Activated CD4-positive, alpha-beta memory T cell treated with anti-CD3 and anti-CD28 coated beads, Interleukin-2, amount 10 ng/mL, durations not matched to agents 7 days and 5 days (primary cell): ENCODE measurements around the gene HPCAL1. TPM values are rescaled to one million over a fixed set of nuclear protein-coding genes. Genes with fewer than 3 reads are reported as not detected.

Experiments
- CTCF ChIA-PET: fragments of 350-600 bp; sonication (Branson Sonifier 250); formaldehyde crosslinking; loops from one replicate; lab custom pipeline; 2021; ENCODE audit warnings: antibody characterized with exemption, inconsistent platforms; lab: Charles Lee
- POLR2A ChIA-PET: fragments of 350-600 bp; sonication (Branson Sonifier 250); formaldehyde crosslinking; loops from one replicate; lab custom pipeline; 2021; ENCODE audit warnings: antibody characterized with exemption; lab: Charles Lee
- DNase-seq: peaks from one replicate; pipeline ENCODE4 v3.0.0-alpha.2; 2020
- H3K27ac Mint-ChIP-seq: one replicate; pipeline ENCODE4 v1.8.0; 2021; ENCODE audit warnings: mild to moderate bottlenecking, mixed read lengths
- H3K27me3 Mint-ChIP-seq: one replicate; pipeline ENCODE4 v1.8.0; 2021; ENCODE audit warnings: mixed read lengths
- H3K36me3 Mint-ChIP-seq: one replicate; pipeline ENCODE4 v1.8.0; 2021; ENCODE audit warnings: low read depth, mixed read lengths
- H3K4me1 Mint-ChIP-seq: one replicate; pipeline ENCODE4 v1.8.0; 2021; ENCODE audit warnings: mixed read lengths
- H3K4me3 Mint-ChIP-seq: one replicate; pipeline ENCODE4 v1.8.0; 2021; ENCODE audit warnings: mild to moderate bottlenecking, mixed read lengths
- H3K9me3 Mint-ChIP-seq: one replicate; pipeline ENCODE4 v1.8.0; 2021; ENCODE audit warnings: mixed read lengths
- total RNA-seq, 2 experiments: library from RNA; stranded (reverse); gene quantifications; one replicate each; pipeline ENCODE4 v1.2.3, GENCODE V29; 2021

HPCAL1 gene
- total RNA-seq, 2 experiments from 2014 or later = 70.0 to 71.4 TPM

- Mint-ChIP-seq H3K27ac (no peak overlapping the region), H3K9me3 (no peaks in the 10 kb centered on the region), H3K27me3 (peaks cover 4% of the 10 kb centered on the region), H3K4me3 (no peak overlapping the region), H3K4me1 (peaks cover 11% of the 10 kb centered on the region), H3K36me3 (no peaks in the 10 kb centered on the region)
- CTCF ChIA-PET = no interaction called here
- POLR2A ChIA-PET = interaction anchor here (0.9 kb wide), 1 partner anchor 18 kb away, joined by 3 read pairs; no protein-coding TSS in a partner anchor
- DNase-seq = no peak
These were observed 170.5 kb downstream of the HPCAL1 start for GRCh38 chr2:10473121-10473756.

GRCh38 chr2:10475221-10475722 is 172.6 kb downstream of the HPCAL1 start:
- DNase-seq = no peak
- Mint-ChIP-seq H3K27me3 (peaks cover 4% of the 10 kb centered on the region), H3K4me3 (no peak overlapping the region), H3K36me3 (no peaks in the 10 kb centered on the region), H3K27ac (no peak overlapping the region), H3K4me1 (peaks cover 11% of the 10 kb centered on the region), H3K9me3 (no peaks in the 10 kb centered on the region)
- CTCF ChIA-PET = no interaction called here
- POLR2A ChIA-PET = no interaction called here

GRCh38 chr2:10475811-10476660 is 173.3 kb downstream of the HPCAL1 start:
- Mint-ChIP-seq H3K4me3 (no peak overlapping the region), H3K27ac (no peak overlapping the region), H3K27me3 (peaks cover 7% of the 10 kb centered on the region), H3K9me3 (no peaks in the 10 kb centered on the region), H3K36me3 (no peaks in the 10 kb centered on the region), H3K4me1 (peaks cover 11% of the 10 kb centered on the region)
- DNase-seq = no peak
- POLR2A ChIA-PET = no interaction called here
- CTCF ChIA-PET = no interaction called here

- H3K4me1 Mint-ChIP-seq = peaks cover 11% of the 10 kb centered on the region
- H3K9me3 Mint-ChIP-seq = no peaks in the 10 kb centered on the region
- POLR2A ChIA-PET = no interaction called here
- H3K27me3 Mint-ChIP-seq = peaks cover 7% of the 10 kb centered on the region
- DNase-seq = no peak
- no peak overlapping the region for H3K4me3 Mint-ChIP-seq
- CTCF ChIA-PET = no interaction called here
- H3K36me3 Mint-ChIP-seq = no peaks in the 10 kb centered on the region
- H3K27ac Mint-ChIP-seq = no peak overlapping the region
These were observed 174.2 kb downstream of the HPCAL1 start for GRCh38 chr2:10476723-10477442.

Other genes with a start within 250 kb of the HPCAL1 start
- under 1 TPM; 0.40 to 0.71 TPM for gene CYS1, start 222.5 kb upstream of the HPCAL1 start, total RNA-seq
- gene RRM2, start 180.2 kb upstream of the HPCAL1 start, total RNA-seq = 100 to 1,000 TPM; 546 to 570 TPM
- gene ODC1, start 145.4 kb downstream of the HPCAL1 start, total RNA-seq = 10 to 100 TPM; 48.1 to 54.9 TPM